ENCODE data around the gene IKZF3.
"Not testable (repeated sequence)": the region's sequence is repeated elsewhere in the genome, so short reads cannot be mapped to it uniquely, and the experiment has no call there.

Gene IKZF3

DNA sequence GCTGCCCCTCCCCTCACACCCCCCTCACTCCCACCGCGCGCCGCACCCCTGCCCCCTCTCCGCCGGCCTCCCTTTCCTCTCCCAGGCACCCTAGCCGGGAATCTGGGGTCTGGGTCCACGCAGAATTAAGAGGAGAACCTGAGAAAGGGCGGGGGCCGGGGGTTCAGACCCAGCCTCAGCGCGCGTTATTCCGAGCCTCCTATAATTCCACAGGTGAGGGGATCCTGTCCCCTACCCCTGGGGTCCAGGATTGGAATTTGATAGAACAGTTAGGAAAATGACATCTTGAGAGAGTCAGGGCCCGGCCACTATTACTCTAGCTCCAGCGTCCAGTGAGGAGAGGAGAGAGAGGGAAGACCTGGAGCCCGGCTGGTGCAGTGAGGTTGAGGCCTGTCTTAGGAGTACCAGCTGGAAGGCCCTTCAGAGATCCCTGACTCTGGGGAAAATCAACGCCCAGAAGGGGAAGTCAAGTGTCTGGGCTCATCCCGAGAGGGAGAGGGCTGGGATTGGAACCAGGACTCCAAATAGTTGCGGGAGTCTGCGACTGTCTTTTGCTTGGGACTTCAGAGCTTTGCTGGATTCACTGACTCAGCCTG lies 109.1 kb downstream of the IKZF3 start:
- DNase-seq = no peak

- DNase-seq = peak; percentile 99
Observed at GRCh38 chr17:39754161-39754957, 109.8 kb downstream of the IKZF3 start.

GRCh38 chr17:39753514-39754160 lies 110.5 kb downstream of the IKZF3 start:
- DNase-seq = no peak

- no peak for DNase-seq
Observed at GRCh38 chr17:39752241-39752881, 111.8 kb downstream of the IKZF3 start.

- DNase-seq = no peak
Observed at GRCh38 chr17:39751637-39752036, 112.5 kb downstream of the IKZF3 start.

DNA sequence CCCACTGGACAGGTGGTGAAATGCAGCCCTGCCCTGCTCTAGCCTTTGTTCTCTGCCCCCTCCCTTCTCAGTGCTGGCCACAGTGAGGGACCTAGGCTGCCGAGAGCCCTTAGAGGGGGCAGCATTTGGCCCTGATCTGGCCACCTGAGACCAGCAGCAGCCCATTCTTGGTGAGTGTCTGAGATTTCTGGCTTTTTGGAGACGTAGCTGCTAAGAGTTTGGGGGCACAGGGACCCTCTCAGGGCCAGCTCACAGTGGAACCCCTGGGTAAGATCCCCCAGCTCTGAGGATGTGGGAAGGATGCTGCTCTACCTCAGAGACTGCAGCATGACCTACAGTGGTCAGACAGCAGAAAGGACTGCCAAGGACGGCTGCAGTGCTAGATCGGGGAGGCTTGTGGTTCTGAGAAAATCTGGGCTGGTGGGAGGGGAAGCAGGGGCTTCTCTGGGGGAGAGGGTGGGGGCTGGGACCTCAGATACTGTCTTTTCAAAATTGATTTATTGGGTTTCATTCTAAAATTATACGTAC lies 113.0 kb downstream of the IKZF3 start:
- DNase-seq = no peak

GRCh38 chr17:39750131-39751015 lies 113.7 kb downstream of the IKZF3 start:
- no peak for DNase-seq

GRCh38 chr17:39748444-39749034 lies 115.6 kb downstream of the IKZF3 start:
- DNase-seq = not testable (repeated sequence)

- no peak for DNase-seq
Observed at GRCh38 chr17:39747745-39748144, 116.4 kb downstream of the IKZF3 start.

DNA sequence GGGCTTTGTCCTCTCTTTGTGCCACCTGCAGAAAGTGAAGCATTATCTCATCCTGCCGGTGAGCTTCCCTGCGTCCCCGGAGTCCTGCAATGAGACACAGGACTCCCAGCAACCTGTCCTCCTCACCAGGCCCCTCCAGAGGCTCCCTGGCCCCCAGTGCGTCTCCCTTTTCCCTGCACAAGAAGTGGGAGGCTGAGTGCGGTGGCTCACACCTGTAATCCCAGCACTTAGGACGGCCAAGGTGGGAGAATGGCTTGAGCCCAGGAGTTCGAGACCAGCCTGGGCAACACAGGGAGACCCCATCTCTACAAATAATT lies 118.0 kb downstream of the IKZF3 start:
- no peak for DNase-seq

DNA sequence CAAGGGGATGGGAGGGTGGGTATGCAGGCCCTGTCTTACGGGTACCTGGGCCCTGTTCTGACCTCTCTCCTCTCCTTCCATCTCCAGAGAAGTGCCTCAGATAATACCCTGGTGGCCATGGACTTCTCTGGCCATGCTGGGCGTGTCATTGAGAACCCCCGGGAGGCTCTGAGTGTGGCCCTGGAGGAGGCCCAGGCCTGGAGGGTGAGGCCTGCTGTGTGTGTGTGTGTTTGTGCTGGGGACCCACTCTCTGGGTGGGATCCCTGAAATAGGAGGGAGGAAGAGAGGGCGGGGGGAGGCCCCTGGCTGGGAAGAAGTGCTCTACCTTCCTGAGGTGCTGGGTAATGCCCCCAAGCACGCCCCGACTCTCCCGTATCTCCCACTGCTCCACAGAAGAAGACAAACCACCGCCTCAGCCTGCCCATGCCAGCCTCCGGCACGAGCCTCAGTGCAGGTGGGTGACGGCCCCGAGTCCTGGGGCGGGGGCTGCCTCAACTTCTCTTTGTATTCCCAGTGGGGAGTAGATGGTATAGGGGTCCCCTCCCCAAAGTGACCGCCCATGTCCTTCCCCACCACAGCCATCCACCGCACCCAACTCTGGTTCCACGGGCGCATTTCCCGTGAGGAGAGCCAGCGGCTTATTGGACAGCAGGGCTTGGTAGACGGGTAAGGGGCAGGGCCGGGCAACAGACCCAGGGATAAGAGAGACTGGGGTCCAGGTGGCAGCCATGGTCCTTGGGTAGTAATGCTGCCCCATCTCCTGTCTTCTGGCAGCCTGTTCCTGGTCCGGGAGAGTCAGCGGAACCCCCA lies 118.6 kb downstream of the IKZF3 start:
- DNase-seq = no peak

DNA sequence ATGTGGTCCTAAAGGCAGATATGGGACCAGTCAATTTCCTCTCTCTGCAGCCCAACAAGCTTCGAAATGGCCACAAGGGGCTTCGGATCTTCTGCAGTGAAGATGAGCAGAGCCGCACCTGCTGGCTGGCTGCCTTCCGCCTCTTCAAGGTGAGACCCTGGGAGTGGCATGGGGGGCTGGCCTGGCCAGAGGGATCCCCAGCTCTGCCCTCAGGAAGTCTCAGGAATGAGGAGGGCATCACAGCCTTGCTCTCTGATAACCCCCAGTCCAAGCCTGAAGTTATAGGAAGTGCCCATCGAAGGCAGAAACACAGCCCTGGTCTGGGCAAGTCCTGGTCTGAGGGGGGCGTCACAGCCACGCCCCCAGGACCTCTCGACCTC lies 119.3 kb downstream of the IKZF3 start:
- no peak for DNase-seq

DNA sequence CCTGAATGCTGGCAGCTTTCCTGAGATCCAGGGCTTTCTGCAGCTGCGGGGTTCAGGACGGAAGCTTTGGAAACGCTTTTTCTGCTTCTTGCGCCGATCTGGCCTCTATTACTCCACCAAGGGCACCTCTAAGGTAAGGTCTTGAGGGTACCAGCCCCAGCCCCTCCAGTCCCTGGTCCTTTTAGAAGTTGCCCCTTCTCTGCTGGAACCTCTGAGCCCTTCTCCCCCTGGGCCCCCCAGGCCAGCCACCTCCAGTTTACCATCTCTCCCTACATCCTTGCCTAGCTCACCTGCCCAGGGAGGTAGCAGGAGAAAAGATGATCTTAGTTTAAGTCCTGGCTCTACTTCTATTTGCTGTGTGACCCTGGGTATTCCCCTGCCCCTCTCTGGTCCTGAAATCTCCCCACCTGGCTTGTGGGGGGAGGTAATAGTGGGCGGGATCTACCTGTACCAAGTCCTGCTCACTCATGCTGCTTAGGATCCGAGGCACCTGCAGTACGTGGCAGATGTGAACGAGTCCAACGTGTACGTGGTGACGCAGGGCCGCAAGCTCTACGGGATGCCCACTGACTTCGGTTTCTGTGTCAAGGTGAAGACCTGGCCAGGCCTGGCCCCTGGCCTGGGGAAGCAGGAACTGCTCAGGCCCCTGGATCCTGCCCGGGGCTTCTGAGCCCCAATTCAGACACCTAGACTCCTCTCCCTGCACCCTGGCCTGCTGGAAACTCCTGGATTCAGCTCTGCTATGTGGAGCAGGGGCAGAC lies 119.9 kb downstream of the IKZF3 start:
- DNase-seq = no peak

DNA sequence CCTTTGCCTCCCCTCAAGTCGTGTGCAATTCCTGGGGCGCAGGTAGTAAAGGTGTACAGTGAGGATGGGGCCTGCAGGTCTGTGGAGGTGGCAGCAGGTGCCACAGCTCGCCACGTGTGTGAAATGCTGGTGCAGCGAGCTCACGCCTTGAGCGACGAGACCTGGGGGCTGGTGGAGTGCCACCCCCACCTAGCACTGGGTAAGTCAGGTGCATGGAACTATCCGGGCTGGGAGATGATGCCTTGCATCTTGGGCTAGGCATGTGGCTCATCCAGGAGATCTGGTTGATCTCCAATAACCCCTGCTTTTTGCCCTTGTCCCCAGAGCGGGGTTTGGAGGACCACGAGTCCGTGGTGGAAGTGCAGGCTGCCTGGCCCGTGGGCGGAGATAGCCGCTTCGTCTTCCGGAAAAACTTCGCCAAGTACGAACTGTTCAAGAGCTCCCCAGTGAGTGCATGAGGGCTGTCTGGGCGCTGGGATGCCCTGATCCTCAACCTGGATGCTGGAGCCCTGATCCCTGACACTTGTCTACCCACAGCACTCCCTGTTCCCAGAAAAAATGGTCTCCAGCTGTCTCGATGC lies 121.2 kb downstream of the IKZF3 start:
- DNase-seq = no peak

DNA sequence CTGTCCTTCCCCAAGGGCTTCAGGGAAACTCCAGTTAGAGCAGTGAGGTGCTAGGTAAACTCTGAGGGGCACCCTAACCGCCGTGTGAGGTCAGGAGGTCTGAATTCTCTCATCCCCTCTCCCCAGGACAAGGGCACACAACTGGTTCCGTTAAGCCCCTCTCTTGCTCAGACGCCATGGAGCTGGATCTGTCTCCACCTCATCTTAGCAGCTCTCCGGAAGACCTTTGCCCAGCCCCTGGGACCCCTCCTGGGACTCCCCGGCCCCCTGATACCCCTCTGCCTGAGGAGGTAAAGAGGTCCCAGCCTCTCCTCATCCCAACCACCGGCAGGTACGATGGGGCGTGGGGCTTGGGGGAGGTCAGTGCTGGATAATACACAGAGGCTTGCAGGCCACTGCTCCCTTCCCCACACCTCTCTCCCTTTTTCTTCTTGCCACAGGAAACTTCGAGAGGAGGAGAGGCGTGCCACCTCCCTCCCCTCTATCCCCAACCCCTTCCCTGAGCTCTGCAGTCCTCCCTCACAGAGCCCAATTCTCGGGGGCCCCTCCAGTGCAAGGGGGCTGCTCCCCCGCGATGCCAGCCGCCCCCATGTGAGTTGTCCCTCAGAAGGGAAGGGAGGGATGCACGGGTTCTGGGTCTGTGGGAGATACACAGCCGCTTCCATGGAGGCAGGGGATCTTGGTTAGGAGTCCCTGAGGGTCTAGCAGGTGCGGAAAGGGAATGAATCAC lies 121.8 kb downstream of the IKZF3 start:
- DNase-seq = no peak

- DNase-seq = no peak
Observed at GRCh38 chr17:39740357-39741111, 123.6 kb downstream of the IKZF3 start.

- no peak for DNase-seq
Observed at GRCh38 chr17:39739885-39740356, 124.2 kb downstream of the IKZF3 start.

All from central memory CD4-positive, alpha-beta T cell (primary cell).